Effector CD8-positive, alpha-beta T cell (primary cell): ENCODE data around the gene FOXO4.

Experiments
- DNase-seq: peaks from one replicate; lab custom pipeline; 2025; lab: John Stamatoyannopoulos, UW

The FOXO4 gene

GRCh38 chrX:71098951-71099506, 3.4 kb downstream of the FOXO4 start:
- DNase-seq: no peak

GRCh38 chrX:71099736-71100135, 4.1 kb downstream of the FOXO4 start:
- DNase-seq: no peak

GRCh38 chrX:71100581-71101505, 5.2 kb downstream of the FOXO4 start:
- DNase-seq: no peak

DNA sequence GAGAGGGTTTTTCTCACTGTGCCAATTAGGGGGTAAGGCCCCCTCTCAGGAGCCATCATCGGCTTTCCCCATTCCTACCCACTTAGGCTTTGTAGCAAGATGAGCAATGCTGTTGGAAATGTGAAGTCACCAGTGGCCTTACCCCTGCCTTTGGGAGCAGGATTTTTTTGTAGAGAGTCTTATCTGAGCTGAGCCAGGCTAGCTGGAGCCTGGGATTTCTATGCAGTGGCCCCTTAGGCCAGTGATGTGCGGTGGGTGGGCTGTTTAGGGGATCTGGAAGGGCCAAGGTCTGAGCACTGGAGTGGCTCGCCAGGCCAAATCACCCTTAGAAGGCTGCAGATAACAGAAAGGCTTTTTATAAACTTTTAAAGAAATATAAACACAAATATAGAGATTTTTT, 6.6 kb downstream of the FOXO4 start:
- no peak for DNase-seq

GRCh38 chrX:71103110-71103983, 7.7 kb downstream of the FOXO4 start:
- peak; percentile 29 for DNase-seq

- no peak for DNase-seq
Measured at GRCh38 chrX:71105628-71106027, 10.0 kb downstream of the FOXO4 start.

GRCh38 chrX:71106427-71106826, 10.8 kb downstream of the FOXO4 start, which contains the start of gene CXorf65:
TSS of gene CXorf65 (minus strand) at chrX:71106740. CDS start at chrX:71106556, 184 bp downstream.
- no peak for DNase-seq

GRCh38 chrX:71107245-71107644, 11.6 kb downstream of the FOXO4 start:
- no peak for DNase-seq

- DNase-seq: peak; percentile 5
Measured at GRCh38 chrX:71107762-71108360, 12.2 kb downstream of the FOXO4 start.

DNA sequence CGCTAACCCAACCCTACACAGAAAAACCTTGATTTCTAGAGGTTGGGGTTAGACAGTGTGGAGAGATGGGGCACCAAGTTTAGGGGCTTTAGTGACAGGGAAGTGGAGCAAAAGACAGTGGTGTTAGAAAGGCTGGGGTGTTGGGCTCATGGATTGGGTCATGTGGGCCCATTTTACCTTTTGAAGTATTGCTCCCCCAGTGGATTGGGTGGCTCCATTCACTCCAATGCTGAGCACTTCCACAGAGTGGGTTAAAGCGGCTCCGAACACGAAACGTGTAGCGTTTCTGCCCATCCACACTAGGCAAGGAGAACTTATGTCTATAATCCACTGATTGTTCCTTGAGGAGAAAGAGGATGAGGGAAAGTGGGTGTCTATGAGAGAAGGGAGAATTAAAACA, 13.4 kb downstream of the FOXO4 start:
- no peak for DNase-seq

DNA sequence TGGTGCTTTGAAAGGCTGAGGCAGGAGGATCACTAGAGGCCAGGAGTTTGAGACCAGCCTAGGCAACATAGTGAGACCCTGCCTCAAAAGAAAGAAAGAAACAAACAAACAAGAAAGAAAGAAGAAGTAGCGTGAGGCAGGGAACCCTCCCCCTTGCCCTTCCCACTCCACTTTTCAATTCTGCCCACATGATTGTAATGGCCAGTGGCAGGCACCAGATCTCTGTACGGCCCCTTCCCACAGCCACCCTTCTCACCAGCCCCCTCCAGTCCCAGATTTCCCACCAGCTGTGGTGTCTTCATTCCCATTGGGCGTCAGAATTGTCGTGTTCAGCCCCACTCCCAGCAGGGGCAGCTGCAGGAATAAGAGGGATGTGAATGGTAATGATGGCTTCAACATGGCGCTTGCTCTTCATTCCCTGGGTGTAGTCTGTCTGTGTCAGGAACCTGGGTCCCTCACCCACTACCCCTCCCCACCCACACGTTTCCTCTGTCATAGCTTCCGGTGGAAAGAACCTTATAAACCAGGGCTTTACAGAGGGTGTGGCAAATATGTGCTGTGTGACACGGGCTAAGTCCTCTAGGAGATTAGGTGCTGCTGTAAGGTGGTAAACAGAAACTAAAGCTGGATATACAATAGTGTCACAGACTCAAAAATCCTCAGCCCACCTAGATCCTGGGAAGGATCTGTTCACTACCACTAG, 15.6 kb downstream of the FOXO4 start, which contains the start of gene IL2RG:
IL2RG (minus strand) TSS at position 437 of the 703 bp plus-strand sequence; CDS start at position 399, 38 bp downstream.
- peak; percentile 66 for DNase-seq

- peak; percentile 13 for DNase-seq
Measured at GRCh38 chrX:71111921-71112431, 16.3 kb downstream of the FOXO4 start.

DNA sequence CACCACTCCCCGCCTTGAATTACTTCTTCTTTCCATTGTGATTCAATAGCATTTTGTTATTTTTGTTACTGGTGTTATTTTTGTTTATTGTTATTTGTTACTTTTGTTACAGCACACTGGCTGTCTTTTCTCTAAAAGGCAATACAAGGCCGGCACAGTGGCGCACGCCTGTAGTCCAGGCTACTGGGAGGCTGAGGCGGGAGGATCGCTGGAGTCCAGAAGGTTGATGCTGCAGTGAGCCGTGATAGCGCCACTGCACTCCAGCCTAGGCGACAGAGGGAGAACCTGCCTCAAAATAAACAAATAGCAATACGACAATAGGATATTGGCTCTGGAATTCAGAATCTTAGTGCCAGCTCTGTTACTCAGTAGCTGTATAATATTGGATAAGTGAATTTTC, 21.7 kb downstream of the FOXO4 start:
- no peak for DNase-seq

DNA sequence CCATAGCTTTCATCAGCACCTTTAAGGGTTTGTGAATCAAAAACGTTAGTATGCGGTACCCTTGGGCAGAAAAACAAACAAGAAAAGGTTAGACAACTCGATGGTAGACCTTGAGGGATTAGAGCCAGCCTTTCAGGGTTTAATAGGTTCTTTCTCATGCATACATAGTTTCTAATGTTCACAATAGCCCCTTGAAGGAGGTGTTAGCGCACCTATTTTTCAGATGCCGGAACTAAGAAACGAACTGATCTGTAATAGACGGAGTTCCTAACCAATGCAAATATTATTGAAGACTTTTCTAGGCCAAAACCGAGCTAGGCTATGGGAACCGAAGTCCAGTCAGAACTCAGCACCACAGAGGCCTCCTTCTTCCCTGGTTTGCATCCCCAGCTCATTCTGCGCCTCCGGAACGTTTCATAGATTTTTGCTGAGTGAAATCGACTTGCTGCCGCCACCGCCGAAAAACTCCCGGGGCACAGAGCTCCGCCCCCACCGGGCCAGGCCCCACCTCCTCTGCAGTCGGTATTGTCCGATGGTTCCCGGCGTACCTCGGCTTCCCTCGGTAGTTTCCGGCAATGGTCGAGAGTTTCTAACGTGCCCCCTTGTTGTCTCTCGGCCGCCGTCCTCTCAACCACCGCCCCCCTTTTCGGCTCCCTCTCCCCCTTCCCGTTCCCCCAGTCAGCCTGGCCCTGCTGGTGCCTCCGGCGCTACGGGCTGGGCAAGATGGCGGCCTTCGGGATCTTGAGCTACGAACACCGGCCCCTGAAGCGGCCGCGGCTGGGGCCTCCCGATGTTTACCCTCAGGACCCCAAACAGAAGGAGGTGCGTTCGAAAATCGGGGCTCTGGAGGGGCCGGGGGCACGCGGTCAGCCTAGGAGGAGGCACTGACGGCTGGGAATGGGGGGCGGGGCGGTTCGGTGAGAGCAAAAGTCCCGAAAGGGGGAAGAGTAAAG, 22.7 kb downstream of the FOXO4 start, which contains the start of gene MED12:
MED12 (plus strand) TSS at position 565 of the 953 bp plus-strand sequence; CDS start at position 724, 159 bp downstream.
- peak; percentile 75 for DNase-seq

- no peak for DNase-seq
Measured at GRCh38 chrX:71118985-71119535, 23.4 kb downstream of the FOXO4 start.

DNA sequence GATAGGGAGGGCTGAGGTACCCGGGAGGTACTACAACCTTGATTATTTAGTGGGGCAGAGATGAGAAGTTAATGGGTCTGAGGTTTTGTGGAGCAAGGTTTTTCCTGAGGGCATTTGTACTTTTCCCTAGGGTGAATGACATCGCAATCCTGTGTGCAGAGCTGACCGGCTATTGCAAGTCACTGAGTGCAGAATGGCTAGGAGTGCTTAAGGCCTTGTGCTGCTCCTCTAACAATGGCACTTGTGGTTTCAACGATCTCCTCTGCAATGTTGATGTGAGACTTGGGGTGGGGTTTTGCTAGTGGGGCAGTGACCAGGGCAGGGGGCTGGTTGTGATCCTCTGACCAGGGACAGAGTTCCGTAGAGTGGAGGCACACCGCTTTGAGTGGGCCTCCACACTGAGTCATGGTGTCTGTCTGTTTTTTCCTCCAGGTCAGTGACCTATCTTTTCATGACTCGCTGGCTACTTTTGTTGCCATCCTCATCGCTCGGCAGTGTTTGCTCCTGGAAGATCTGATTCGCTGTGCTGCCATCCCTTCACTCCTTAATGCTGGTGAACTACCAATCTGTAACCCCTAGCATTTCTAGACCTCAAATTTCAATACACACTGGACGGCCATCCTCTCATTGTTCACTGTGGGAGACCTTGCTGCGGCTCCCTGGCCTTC, 32.6 kb downstream of the FOXO4 start:
- DNase-seq: no peak

- peak; percentile 61 for DNase-seq
Measured at GRCh38 chrX:71128915-71129765, 33.5 kb downstream of the FOXO4 start.

DNA sequence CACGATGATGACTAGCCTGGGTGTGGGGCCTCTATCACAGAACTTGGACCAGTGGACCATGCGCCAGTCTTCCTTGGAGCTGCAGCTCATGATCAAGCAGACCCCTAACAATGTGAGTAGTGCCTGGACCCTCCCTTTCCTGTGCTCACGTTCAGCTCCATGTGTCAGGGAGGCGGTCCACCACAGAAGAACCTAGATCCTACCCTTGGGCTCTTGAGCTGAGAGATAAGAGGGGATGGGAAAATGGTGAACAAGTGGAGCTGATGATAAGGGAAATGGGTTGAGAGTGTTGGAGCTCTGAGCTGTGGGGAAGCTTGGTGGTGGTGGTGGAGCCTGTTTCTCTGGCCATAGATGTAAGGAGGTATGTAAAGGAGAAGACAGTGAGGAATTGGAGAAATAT, 35.9 kb downstream of the FOXO4 start:
- DNase-seq: no peak
